Measurements from ENCODE around the gene LONP1.

- no peak for TF ChIP-seq BHLHE40 (IDR thresholded peaks at IDR 0.05; ENCODE audit: borderline replicate concordance)
- TF ChIP-seq FOXM1 (IDR thresholded peaks at IDR 0.05; ENCODE audit: borderline replicate concordance) = no peak
Observed at GRCh38 chr19:5690125-5690954, 29.6 kb downstream of the LONP1 start, which contains the start of gene RPL36.
